Bladder microvascular endothelial cell (primary cell): Measurements from ENCODE around the gene H2BW1. TPM values are rescaled to one million over a fixed set of nuclear protein-coding genes. Genes with fewer than 3 reads are reported as not detected.

ENCODE experiments used
- total RNA-seq: library from RNA; depleted of rRNA; stranded (reverse); fragments of >200 nt; gene quantifications from 2 replicates; pipeline ENCODE4 v1.2.3, GENCODE V29; 2014

Gene H2BW1, protein sequence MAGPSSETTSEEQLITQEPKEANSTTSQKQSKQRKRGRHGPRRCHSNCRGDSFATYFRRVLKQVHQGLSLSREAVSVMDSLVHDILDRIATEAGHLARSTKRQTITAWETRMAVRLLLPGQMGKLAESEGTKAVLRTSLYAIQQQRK
- total RNA-seq: not detected in 2 replicates

DNA sequence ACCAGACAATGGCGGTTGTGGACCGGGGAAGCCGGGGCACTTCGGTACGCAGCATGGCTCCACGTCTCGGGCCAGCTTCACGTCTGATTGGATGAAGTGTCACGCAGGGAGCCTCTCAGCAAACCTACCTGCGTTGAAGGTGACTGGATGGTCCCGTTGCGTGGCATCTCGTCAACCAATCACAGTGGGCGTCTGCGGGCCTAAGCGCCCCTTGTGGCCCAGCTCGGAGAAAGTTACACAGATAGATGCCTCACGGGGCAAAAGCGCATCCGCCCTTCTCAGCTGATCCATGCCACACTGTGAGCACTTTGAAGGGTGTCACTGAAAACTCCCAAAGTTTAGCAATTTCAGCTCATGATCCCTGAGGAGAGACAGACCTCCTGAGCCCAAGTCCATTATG, at the start of gene H2BW1:
H2BW1 (minus strand) TSS at position 103 of the 400 bp plus-strand sequence. CDS start 132 bp downstream, outside the sequence.

DNA sequence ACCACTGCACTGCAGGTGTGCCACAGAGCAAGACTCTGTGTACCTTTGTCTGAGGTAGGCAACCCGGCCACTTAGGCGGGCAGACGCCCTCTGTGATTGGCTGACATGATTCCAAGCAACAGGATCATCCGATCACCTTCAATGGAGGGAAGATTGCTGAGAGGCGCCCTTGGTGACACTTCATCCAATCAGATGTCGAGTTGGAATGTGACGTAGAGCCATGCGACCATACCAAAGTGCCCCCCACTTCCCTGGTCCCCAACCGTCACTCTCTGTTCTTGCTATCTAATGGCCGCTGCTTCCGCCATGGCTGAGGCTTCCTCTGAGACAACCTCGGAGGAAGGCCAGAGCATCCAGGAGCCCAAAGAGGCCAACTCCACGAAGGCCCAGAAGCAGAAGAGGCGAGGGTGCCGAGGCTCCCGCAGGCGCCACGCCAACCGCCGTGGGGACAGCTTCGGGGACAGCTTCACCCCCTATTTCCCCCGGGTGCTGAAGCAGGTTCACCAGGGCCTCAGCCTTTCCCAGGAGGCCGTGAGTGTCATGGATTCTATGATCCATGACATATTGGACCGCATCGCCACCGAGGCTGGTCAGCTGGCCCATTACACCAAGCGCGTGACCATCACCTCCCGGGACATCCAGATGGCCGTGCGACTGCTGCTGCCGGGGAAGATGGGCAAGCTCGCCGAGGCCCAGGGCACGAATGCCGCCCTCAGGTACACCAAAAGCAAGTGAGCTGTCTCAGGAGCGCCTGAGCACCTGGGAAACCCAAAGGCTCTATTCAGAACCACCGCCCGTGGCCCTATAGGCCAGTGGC, 26.4 kb upstream of the H2BW1 start, which contains the start of gene H2BW2:
H2BW2 (plus strand) TSS at position 268 of the 817 bp plus-strand sequence; CDS start at position 307, 39 bp downstream.

DNA sequence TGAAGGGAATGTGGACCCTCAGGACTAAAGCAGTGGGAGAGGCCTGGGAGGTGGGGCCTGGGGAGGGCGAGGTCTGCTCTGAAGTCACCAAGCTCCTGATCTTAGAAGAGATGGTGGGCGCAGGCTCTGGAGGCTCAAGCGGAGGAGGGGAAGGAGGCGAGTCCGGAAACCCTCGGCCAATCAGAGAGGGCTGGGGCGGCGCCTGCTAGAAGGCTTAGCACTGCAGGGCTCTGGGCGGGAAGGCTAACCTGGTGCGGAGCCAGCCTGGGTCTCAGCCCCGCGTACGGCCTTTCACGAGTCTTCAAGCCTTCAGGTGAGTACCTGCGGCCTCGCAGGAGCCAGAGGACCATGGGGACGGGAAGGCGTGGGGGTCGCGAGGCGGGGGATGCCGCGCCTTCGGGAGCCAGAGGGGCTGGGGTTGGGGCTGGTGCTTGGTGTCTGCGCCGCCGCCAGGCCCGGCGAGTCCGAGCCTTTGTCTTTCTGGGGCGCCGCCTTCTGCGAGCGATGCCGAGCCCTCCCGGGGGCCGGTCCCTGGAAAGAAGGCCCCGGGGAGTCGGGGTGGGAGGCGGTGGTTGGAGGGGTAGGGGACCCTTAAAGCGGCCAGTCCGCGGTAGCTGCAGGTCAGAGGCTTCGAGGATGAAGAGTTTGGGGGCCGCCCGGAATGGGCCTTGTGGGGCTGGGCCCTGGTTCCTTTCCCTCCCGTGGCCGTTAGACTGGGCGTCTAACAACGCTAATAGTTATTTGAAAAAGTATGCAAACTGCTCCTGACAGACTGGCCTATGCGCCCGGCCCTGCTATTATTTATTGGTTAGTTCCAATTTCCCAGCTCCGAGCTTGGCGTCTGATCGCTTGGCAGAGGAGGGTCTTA, 50.9 kb downstream of the H2BW1 start, which contains the start of gene TMSB15B:
TMSB15B (plus strand) TSS at position 217 of the 868 bp plus-strand sequence.

Other genes with a start within 250 kb of the H2BW1 start
- 0.25 TPM in 1 of 2 replicates, not detected in the other for gene PLP1, start 236.9 kb downstream of the H2BW1 start, total RNA-seq
- 0.32 and 1.1 TPM in 2 replicates for gene RAB9B, start 181.5 kb downstream of the H2BW1 start, total RNA-seq
- gene TMSB15B, start 51.1 kb downstream of the H2BW1 start, total RNA-seq: 1.9 and 5.7 TPM in 2 replicates
- gene H2BW2, start 26.2 kb upstream of the H2BW1 start, total RNA-seq: not detected in 2 replicates
- gene TMSB15C, start 62.5 kb upstream of the H2BW1 start, total RNA-seq: 2.8 and 8.8 TPM in 2 replicates
- gene ZCCHC18, start 98.8 kb upstream of the H2BW1 start, total RNA-seq: 2.4 and 4.6 TPM in 2 replicates
- 5.2 and 15.2 TPM in 2 replicates for gene SLC25A53, start 143.3 kb upstream of the H2BW1 start, total RNA-seq
- 16.5 and 30.7 TPM in 2 replicates for gene FAM199X, start 152.7 kb upstream of the H2BW1 start, total RNA-seq
- gene ESX1, start 241.2 kb upstream of the H2BW1 start, total RNA-seq: not detected in 2 replicates